ENCODE measurements around the gene CYTH2. TPM values are rescaled to one million over a fixed set of nuclear protein-coding genes. Genes with fewer than 3 reads are reported as not detected.
"Not testable (repeated sequence)": the region's sequence is repeated elsewhere in the genome, so short reads cannot be mapped to it uniquely, and the experiment has no call there.

CYTH2 gene
- total RNA-seq, 2 donors from 2014 or later, result 55.4 to 70.2 TPM

- H3K9ac ChIP-seq (ENCODE audit: low read depth in 2 of 2, low read length in 2 of 2), result no peak overlapping the region
- DNase-seq, result no peak
- H3K27ac ChIP-seq, result no peak overlapping the region
- no peaks in the 10 kb centered on the region for H3K9me3 ChIP-seq
- no peak overlapping the region for H3K4me3 ChIP-seq
- no peaks in the 10 kb centered on the region for H3K27me3 ChIP-seq
- no peak for TF ChIP-seq CTCF (IDR thresholded peaks at IDR 0.05)
- intact Hi-C loops (cut with DNase I), result no loop called here
- H3K36me3 ChIP-seq, result no peaks in the 10 kb centered on the region
- H3K4me1 ChIP-seq, result peaks cover 6% of the 10 kb centered on the region
Measured at GRCh38 chr19:48484247-48484893, 15.2 kb downstream of the CYTH2 start.

GRCh38 chr19:48484931-48485612 lies 15.9 kb downstream of the CYTH2 start:
- DNase-seq, result no peak
- peaks cover 9% of the 10 kb centered on the region for H3K4me1 ChIP-seq
- no peak overlapping the region for H3K27ac ChIP-seq
- intact Hi-C loops (cut with DNase I), result loop anchor here (5.0 kb wide), 1 partner anchor 102 kb away; no protein-coding TSS in a partner anchor
- no peaks in the 10 kb centered on the region for H3K36me3 ChIP-seq
- no peak overlapping the region for H3K4me3 ChIP-seq
- H3K27me3 ChIP-seq, result peaks cover under 1% of the 10 kb centered on the region
- H3K9me3 ChIP-seq, result no peaks in the 10 kb centered on the region
- no peak overlapping the region for H3K9ac ChIP-seq (ENCODE audit: low read depth in 2 of 2, low read length in 2 of 2)
- no peak for TF ChIP-seq CTCF (IDR thresholded peaks at IDR 0.05)

GRCh38 chr19:48486706-48487105 lies 17.5 kb downstream of the CYTH2 start:
- not testable (repeated sequence) for H3K9ac ChIP-seq (ENCODE audit: low read depth in 2 of 2, low read length in 2 of 2); H3K9me3 ChIP-seq; H3K27me3 ChIP-seq; H3K36me3 ChIP-seq; DNase-seq; H3K27ac ChIP-seq; H3K4me3 ChIP-seq
- intact Hi-C loops (cut with DNase I), result loop anchor here (5.0 kb wide), 1 partner anchor 101 kb away; no protein-coding TSS in a partner anchor
- H3K4me1 ChIP-seq, result peaks cover 12% of the 10 kb centered on the region

GRCh38 chr19:48487544-48487943 lies 18.4 kb downstream of the CYTH2 start:
- intact Hi-C loops (cut with DNase I), result loop anchor here (5.0 kb wide), 1 partner anchor 100 kb away; no protein-coding TSS in a partner anchor
- peaks cover 12% of the 10 kb centered on the region for H3K4me1 ChIP-seq

GRCh38 chr19:48487948-48488347 lies 18.8 kb downstream of the CYTH2 start:
- intact Hi-C loops (cut with DNase I), result loop anchor here (5.0 kb wide), 1 partner anchor 99 kb away; no protein-coding TSS in a partner anchor

More at GRCh38 chr19:48487544-48487943, 18.4 kb downstream of the CYTH2 start:
- Histone ChIP-seq H3K36me3 (no peaks in the 10 kb centered on the region), H3K27ac (no peak overlapping the region), H3K9ac (ENCODE audit: low read depth in 2 of 2, low read length in 2 of 2) (peak overlapping the region in 1 of 2 donors; percentile 12), H3K9me3 (no peaks in the 10 kb centered on the region), H3K27me3 (peaks cover 3% of the 10 kb centered on the region), H3K4me3 (no peak overlapping the region)
- DNase-seq, result no peak
- TF ChIP-seq CTCF (IDR thresholded peaks at IDR 0.05), result no peak

GRCh38 chr19:48488478-48488877 lies 19.3 kb downstream of the CYTH2 start:
- not testable (repeated sequence) for H3K36me3 ChIP-seq; H3K9me3 ChIP-seq; DNase-seq; H3K27ac ChIP-seq; H3K27me3 ChIP-seq; H3K9ac ChIP-seq (ENCODE audit: low read depth in 2 of 2, low read length in 2 of 2); H3K4me3 ChIP-seq
- intact Hi-C loops (cut with DNase I), result loop anchor here (5.0 kb wide), 1 partner anchor 99 kb away; no protein-coding TSS in a partner anchor
- peaks cover 12% of the 10 kb centered on the region for H3K4me1 ChIP-seq

More at GRCh38 chr19:48487948-48488347, 18.8 kb downstream of the CYTH2 start:
- H3K36me3 ChIP-seq, result no peaks in the 10 kb centered on the region
- H3K9ac ChIP-seq (ENCODE audit: low read depth in 2 of 2, low read length in 2 of 2), result peak overlapping the region in 1 of 2 donors; percentile 12
- no peaks in the 10 kb centered on the region for H3K9me3 ChIP-seq
- peaks cover 12% of the 10 kb centered on the region for H3K4me1 ChIP-seq
- H3K27me3 ChIP-seq, result peaks cover 3% of the 10 kb centered on the region
- no peak overlapping the region for H3K27ac ChIP-seq
- H3K4me3 ChIP-seq, result no peak overlapping the region
- TF ChIP-seq CTCF (IDR thresholded peaks at IDR 0.05), result no peak
- peak; percentile 80 for DNase-seq
